A549 (cell line): ENCODE measurements around the gene PTPRN2. TPM values are rescaled to one million over a fixed set of nuclear protein-coding genes. Genes with fewer than 3 reads are reported as not detected.

Source experiments
- ATAC-seq, 2 experiments: fragments of 200-7000 bp in 1 of 2; fragments of >200 bp in 1 of 2; cut with Nextera tagmentation in 1 of 2; cut with Tn5 transposase in 1 of 2; 3 replicates each; pipeline versions ENCODE4 v1.8.0 to v1.9.1; 2018 to 2020; ENCODE audit warnings: mild to moderate bottlenecking in 1 of 2, moderate library complexity in 1 of 2
- CTCF ChIA-PET: fragments of 300-600 bp; sonication (Branson Sonifier 250); formaldehyde crosslinking; extraction: SDS; loops from one replicate; lab custom pipeline; 2021; ENCODE audit warnings: antibody characterized with exemption, inconsistent platforms; lab: Yijun Ruan, JAX
- POLR2A ChIA-PET: fragments of 350-600 bp; formaldehyde crosslinking; extraction: SDS; loops from one replicate; lab custom pipeline; 2021; ENCODE audit warnings: antibody characterized with exemption, inconsistent platforms; lab: Yijun Ruan, JAX
- DNase-seq, 2 experiments: peaks; one replicate each; pipeline versions ENCODE4 v3.0.0 to v3.0.0-alpha.2; 2011 to 2016; ENCODE audit warnings: low read depth in 1 of 2, low spot score in 1 of 2
- FAIRE-seq: peaks from 2 replicates; lab custom pipeline; 2011; peaks lifted over from hg19 to GRCh38; lab: Jason Lieb, UNC
- H3K27ac ChIP-seq, 2 experiments: fragments of >200 bp; sonication (Bioruptor Twin); formaldehyde crosslinking; 3 replicates each; pipeline ENCODE4 v1.5.1; 2016 to 2017
- H3K4me1 ChIP-seq: fragments of >200 bp; sonication (Bioruptor Twin); formaldehyde crosslinking; 3 replicates; pipeline ENCODE4 v1.6.1; 2016
- H3K4me2 ChIP-seq: fragments of >200 bp; sonication (Bioruptor Twin); formaldehyde crosslinking; 3 replicates; pipeline ENCODE4 v1.6.1; 2016
- H3K4me3 ChIP-seq: fragments of >200 bp; sonication (Bioruptor Twin); formaldehyde crosslinking; 3 replicates; pipeline ENCODE4 v1.5.1; 2016
- H3K9me3 ChIP-seq: fragments of >200 bp; sonication (Bioruptor Twin); formaldehyde crosslinking; 3 replicates; pipeline ENCODE4 v1.6.1; 2016
- BHLHE40 ChIP-seq: IDR thresholded peaks from 2 replicates; pipeline ENCODE4 v1.6.1; 2012; ENCODE audit warnings: low read depth, low read length, inconsistent platforms
- CBX2 ChIP-seq: fragments of 200-600 bp; sonication (generic); IDR thresholded peaks from 2 replicates; pipeline ENCODE4 v1.6.1; 2016; ENCODE audit warnings: low read depth, mild to moderate bottlenecking, borderline replicate concordance
- CBX8 ChIP-seq: fragments of 200-600 bp; sonication (generic); IDR thresholded peaks from 2 replicates; pipeline ENCODE4 v1.6.1; 2016
- CEBPB ChIP-seq, 2 experiments: fragments of >200 bp in 1 of 2; sonication (Bioruptor Twin) in 1 of 2; formaldehyde crosslinking in 1 of 2; IDR thresholded peaks; 2 replicates each; pipeline ENCODE4 v1.6.1; 2012 to 2016
- CHD2 ChIP-seq: fragments of 150-350 bp; IDR thresholded peaks from 2 replicates; pipeline ENCODE4 v1.6.1; 2014; ENCODE audit warnings: low read length; ENCODE audit not compliant: partially characterized antibody
- EHF ChIP-seq: fragments of 250-450 bp; sonication (Bioruptor Pico); IDR thresholded peaks from 2 replicates; pipeline ENCODE4 v1.5.0; 2020; ENCODE audit warnings: mild to moderate bottlenecking
- FOSB ChIP-seq: fragments of 250-450 bp; sonication (Bioruptor Pico); IDR thresholded peaks from 2 replicates; pipeline ENCODE4 v1.5.0; 2020; ENCODE audit warnings: mild to moderate bottlenecking, moderate library complexity
- FOSL2 ChIP-seq, 2 experiments: fragments of 450-650 bp in 1 of 2; fragments of >200 bp in 1 of 2; sonication (Bioruptor Twin) in 1 of 2; formaldehyde crosslinking; IDR thresholded peaks; 2 replicates each; pipeline versions ENCODE4 v1.5.0 to v1.6.1; 2016 to 2020; ENCODE audit warnings: mild to moderate bottlenecking in 1 of 2, moderate library complexity in 1 of 2
- JUN ChIP-seq, 2 experiments: fragments of >200 bp; sonication (Bioruptor Twin); formaldehyde crosslinking; IDR thresholded peaks; 2 replicates in 1 of 2; 3 replicates in 1 of 2; pipeline ENCODE4 v1.6.1; 2016 to 2017
- KDM1A ChIP-seq: fragments of 200-600 bp; sonication (generic); IDR thresholded peaks from 2 replicates; pipeline ENCODE4 v1.6.1; 2016; ENCODE audit warnings: low read depth, mild to moderate bottlenecking
- KDM5A ChIP-seq: fragments of 200-600 bp; sonication (generic); IDR thresholded peaks from 2 replicates; pipeline ENCODE4 v1.6.1; 2016; ENCODE audit warnings: antibody characterized with exemption, mild to moderate bottlenecking
- MAFK ChIP-seq: fragments of 450-650 bp; IDR thresholded peaks from 2 replicates; pipeline ENCODE4 v1.6.1; 2014; ENCODE audit not compliant: partially characterized antibody
- MAZ ChIP-seq: fragments of 150-350 bp; IDR thresholded peaks from 2 replicates; pipeline ENCODE4 v1.6.1; 2014; ENCODE audit warnings: antibody characterized with exemption, low read depth, low read length, borderline replicate concordance
- NPAS2 ChIP-seq: fragments of 250-450 bp; sonication (Bioruptor Pico); IDR thresholded peaks from 2 replicates; pipeline ENCODE4 v1.8.0; 2022; ENCODE audit warnings: mild to moderate bottlenecking, moderate library complexity, borderline replicate concordance
- PHF8 ChIP-seq: fragments of 200-600 bp; sonication (generic); IDR thresholded peaks from 2 replicates; pipeline ENCODE4 v1.6.1; 2016; ENCODE audit warnings: low read depth, mild to moderate bottlenecking, antibody characterized with exemption, moderate library complexity, borderline replicate concordance
- POLR2A ChIP-seq: IDR thresholded peaks from 2 replicates; pipeline ENCODE4 v1.6.1; 2012; ENCODE audit warnings: mild to moderate bottlenecking, low read length
- SREBF2 ChIP-seq: fragments of 450-650 bp; IDR thresholded peaks from 2 replicates; pipeline ENCODE4 v1.6.1; 2014; ENCODE audit warnings: mild to moderate bottlenecking, moderate library complexity
- TP53 ChIP-seq: fragments of 250-450 bp; sonication (Bioruptor Pico); IDR thresholded peaks from 2 replicates; pipeline ENCODE4 v1.5.0; 2021; ENCODE audit warnings: mild to moderate bottlenecking, moderate library complexity
- ZFP36 ChIP-seq: fragments of 450-650 bp; IDR thresholded peaks from 2 replicates; pipeline ENCODE4 v1.6.1; 2014; ENCODE audit warnings: borderline replicate concordance; ENCODE audit not compliant: partially characterized antibody
- ZSCAN20 ChIP-seq: fragments of 250-450 bp; sonication (Bioruptor Pico); IDR thresholded peaks from 2 replicates; pipeline ENCODE4 v1.8.0; 2022; ENCODE audit warnings: mild to moderate bottlenecking, moderate library complexity
- WGBS: methylation state at CpG from one replicate; pipeline ENCODE4 v1.1.6; 2017; ENCODE audit errors: missing lambda C conversion rate; 5-methylcytosine and 5-hydroxymethylcytosine counted together
- polyA plus RNA-seq, 4 experiments: library from polyadenylated mRNA; depleted of rRNA in 3 of 4; stranded (reverse); fragments of >200 nt; fragmentation: RNase III in 1 of 4; extraction: RNeasy Plus Mini Kit Qiagen cat#74134 plus additional on column Dnase treatment in 1 of 4; gene quantifications; 2 replicates in 3 of 4; 3 replicates in 1 of 4; pipeline ENCODE4 v1.2.3, GENCODE V29; 2011 to 2017
- TF ChIP-seq, protein P1 (sequence below): fragments of >200 bp; sonication (Bioruptor Twin); formaldehyde crosslinking; IDR thresholded peaks from 2 replicates; pipeline ENCODE4 v1.6.1; 2016
- TF ChIP-seq, protein P2 (sequence below): fragments of 250-450 bp; sonication (Bioruptor Pico); IDR thresholded peaks from 2 replicates; pipeline ENCODE4 v1.5.0; 2021; ENCODE audit warnings: mild to moderate bottlenecking, moderate library complexity, borderline replicate concordance

Gene PTPRN2
- polyA plus RNA-seq, 2 of the 4 experiments (the other 2 are of a cell fraction): 0.41 to 1.2 TPM

DNA sequence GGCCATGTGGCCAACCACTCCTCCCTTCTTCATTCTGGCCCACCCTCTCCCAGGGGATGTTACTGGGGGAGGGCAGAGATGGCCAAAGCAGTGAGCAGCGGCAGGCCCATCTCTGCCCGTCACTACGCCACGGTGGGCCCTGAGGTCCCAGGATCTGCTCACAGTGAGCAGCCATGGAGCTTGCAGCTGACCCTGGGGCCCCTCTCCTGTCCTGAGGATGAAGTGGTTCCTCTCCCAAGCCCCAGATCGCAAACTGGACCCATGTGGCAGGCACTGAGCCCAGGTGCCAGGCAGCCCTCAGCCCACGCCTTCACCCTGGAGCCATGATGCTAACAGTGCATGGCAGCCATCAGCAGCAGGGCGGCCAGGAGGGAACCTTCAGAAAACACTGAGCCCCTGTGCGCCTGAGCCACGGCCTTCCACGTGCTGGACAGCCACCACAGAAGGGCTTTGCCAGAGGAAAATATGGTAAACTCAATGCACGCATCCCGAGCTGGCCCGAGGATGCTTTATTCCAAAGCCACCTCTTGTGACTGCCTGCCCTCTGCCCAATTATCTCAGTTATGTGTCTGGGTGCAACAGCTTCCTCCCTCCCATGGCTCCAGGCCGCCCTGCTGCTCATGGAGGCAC is 485.7 kb downstream of the PTPRN2 start:
- Histone ChIP-seq H3K27ac (no peak overlapping the region), H3K9me3 (no peaks in the 10 kb centered on the region)
- 29% methylated on average over 7 of the region's 14 CpGs for WGBS
- no peak for TF ChIP-seq ZFP36
- no peak for TF ChIP-seq FOSB (CRISPR knock-in tag)
- no peak for TF ChIP-seq PHF8
- TF ChIP-seq, protein P1, sequence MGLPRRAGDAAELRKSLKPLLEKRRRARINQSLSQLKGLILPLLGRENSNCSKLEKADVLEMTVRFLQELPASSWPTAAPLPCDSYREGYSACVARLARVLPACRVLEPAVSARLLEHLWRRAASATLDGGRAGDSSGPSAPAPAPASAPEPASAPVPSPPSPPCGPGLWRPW: no peak
- no peak for TF ChIP-seq KDM5A
- no peak for TF ChIP-seq EHF (CRISPR knock-in tag)
- TF ChIP-seq, protein P2, sequence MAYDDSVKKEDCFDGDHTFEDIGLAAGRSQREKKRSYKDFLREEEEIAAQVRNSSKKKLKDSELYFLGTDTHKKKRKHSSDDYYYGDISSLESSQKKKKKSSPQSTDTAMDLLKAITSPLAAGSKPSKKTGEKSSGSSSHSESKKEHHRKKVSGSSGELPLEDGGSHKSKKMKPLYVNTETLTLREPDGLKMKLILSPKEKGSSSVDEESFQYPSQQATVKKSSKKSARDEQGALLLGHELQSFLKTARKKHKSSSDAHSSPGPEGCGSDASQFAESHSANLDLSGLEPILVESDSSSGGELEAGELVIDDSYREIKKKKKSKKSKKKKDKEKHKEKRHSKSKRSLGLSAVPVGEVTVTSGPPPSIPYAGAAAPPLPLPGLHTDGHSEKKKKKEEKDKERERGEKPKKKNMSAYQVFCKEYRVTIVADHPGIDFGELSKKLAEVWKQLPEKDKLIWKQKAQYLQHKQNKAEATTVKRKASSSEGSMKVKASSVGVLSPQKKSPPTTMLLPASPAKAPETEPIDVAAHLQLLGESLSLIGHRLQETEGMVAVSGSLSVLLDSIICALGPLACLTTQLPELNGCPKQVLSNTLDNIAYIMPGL (CRISPR knock-in tag): no peak
- no peak for TF ChIP-seq NPAS2 (CRISPR knock-in tag)
- no peak for TF ChIP-seq MAZ
- TF ChIP-seq FOSL2 (IDR thresholded peaks at IDR 0.05): no peak
- no peak for TF ChIP-seq FOSL2 (CRISPR knock-in tag; IDR thresholded peaks at IDR 0.05)
- TF ChIP-seq BHLHE40: no peak
- TF ChIP-seq ZSCAN20: no peak
- TF ChIP-seq KDM1A: no peak
- TF ChIP-seq CHD2: no peak
- no peak for TF ChIP-seq JUN (IDR thresholded peaks at IDR 0.05)
- no peak for TF ChIP-seq POLR2A
- TF ChIP-seq CEBPB (IDR thresholded peaks at IDR 0.05): no peak
- TF ChIP-seq TP53 (CRISPR knock-in tag): no peak
- TF ChIP-seq, all 56 proteins: peak for 0
- Histone ChIP-seq H3K4me2 (no peak overlapping the region), H3K4me1 (no peaks in the 10 kb centered on the region), H3K4me3 (no peak overlapping the region)
- POLR2A ChIA-PET: no interaction called here
- CTCF ChIA-PET: no interaction called here
- DNase-seq: no peak
- no peak for FAIRE-seq
- no peak for ATAC-seq

- WGBS: 81% methylated on average over 51 of the region's 54 CpGs
- FAIRE-seq (no peak), ATAC-seq (peak; percentile 22 to 57; a peak in 3 of 6 replicates), DNase-seq (no peak)
- ChIA-PET POLR2A (no interaction called here), CTCF (no interaction called here)
- no peak overlapping the region for H3K4me2 ChIP-seq
- TF ChIP-seq CBX8: no peak
- TF ChIP-seq SREBF2: no peak
- no peak for TF ChIP-seq FOSL2 (IDR thresholded peaks at IDR 0.05)
- no peak for TF ChIP-seq FOSL2 (CRISPR knock-in tag; IDR thresholded peaks at IDR 0.05)
- TF ChIP-seq CBX2: no peak
- no peak for TF ChIP-seq BHLHE40
- TF ChIP-seq MAFK: no peak
- H3K9me3 ChIP-seq: no peaks in the 10 kb centered on the region
- no peaks in the 10 kb centered on the region for H3K4me1 ChIP-seq
- H3K27ac ChIP-seq: no peak overlapping the region
- no peak overlapping the region for H3K4me3 ChIP-seq
These were observed 489.2 kb downstream of the PTPRN2 start for GRCh38 chr7:158098125-158099030.
